HG03175 (cell line): ENCODE results near the gene MYT1.
"Not testable (repeated sequence)": the region's sequence is repeated elsewhere in the genome, so short reads cannot be mapped to it uniquely, and the experiment has no call there.

ENCODE experiments used
- ATAC-seq: cut with Tn5 transposase; IDR thresholded peaks from one replicate; pipeline ENCODE4 v1.9.1; 2021; ENCODE audit warnings: mild to moderate bottlenecking, moderate library complexity; ENCODE audit not compliant: unreplicated experiment

The MYT1 gene

DNA sequence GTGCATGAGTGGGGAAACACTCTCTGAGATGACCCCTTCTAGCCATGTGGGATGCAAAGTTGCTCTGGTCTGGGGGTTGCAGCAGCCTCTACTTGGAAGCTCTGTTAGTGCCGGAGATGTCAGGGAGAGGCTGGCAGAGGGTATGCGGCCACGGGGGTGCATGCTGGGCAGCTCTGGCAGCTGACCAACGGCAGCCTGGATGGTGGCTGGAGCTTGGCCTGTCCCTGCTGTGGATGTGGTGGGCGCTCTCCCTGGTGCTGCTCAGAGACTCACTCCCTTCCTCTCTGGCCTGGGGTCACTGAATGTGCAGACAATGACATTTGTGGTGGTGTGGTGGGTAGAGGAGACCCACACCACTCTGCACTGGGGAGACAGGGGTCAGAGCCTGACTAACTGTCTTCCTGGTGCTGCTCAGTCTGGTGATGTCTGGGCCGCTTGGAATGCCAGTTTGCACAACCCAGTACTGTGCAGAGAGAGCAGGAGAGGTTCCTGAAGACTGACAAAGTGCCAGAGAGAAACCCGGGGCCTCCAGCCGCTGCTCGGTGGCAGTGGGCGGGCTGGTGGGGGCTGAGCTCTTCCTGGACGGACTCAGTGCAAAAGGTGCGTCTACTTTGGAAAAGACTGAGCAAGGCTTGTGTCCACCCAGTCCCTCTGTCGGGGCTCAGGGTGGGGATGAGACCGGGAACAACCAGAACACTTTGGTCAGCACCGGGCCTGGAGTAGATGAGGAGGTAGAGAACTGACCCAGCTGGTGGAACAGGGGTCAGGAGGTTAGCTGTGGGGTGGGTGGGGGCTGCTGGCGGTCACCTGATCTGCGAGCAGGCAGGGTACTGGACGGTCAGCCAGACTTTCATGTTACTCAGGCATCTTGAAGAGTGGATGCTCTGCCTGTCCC, 2.7 kb downstream of the MYT1 start:
- ATAC-seq = no peak

DNA sequence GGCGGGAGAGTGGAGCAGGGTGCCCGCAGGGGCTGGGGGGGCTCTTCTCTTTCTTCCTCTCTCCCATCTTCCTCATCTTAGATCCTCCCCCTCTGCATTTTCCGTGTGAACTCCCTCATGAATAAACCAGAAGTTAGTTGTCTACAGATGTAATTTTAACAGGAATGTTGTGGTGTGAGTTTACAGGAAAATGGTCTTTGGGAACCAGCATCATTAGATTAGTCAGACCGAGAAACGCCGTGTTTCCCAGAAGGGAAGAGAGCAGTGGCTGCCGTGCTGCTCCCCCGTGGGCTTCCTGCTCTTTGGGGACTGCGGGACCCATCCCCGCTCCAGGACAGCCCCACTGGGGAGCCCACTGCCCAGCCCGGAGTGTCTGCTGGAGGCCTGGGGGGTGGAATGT, 3.4 kb downstream of the MYT1 start:
- no peak for ATAC-seq

DNA sequence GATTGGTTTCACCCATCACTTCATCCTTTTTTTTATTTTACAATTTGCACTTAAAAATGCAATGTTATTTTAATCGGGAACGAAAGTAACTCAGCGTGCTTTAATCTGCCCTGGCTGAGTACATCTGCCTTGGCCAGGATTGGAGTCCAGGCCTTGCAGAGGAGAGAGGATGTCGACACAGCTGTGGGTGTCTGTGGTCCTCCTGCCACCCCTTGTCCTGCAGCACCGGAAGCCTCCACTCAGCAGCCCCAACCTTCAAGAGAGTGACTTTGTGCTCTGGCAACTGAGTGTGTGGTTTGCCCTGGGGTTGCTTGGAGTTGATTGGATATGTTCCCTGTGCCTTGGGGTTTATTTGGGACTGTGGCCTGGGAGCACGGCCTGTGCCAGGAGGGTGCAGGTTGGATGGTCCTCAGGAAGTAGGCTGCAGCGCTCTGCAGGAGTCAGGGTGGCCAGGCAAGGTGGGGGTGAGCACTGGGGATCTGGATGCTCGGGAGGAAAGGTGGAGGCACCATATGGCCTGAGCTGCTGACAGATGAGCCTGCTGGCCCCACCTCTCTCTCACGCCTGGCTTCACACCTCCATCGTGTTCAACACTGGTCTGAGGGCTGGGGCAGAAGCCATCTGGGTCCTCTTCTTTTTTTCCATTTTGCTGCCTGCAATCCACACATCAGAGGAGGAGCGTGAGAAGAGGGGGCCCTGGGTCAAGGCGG, 4.3 kb downstream of the MYT1 start:
- no peak for ATAC-seq

DNA sequence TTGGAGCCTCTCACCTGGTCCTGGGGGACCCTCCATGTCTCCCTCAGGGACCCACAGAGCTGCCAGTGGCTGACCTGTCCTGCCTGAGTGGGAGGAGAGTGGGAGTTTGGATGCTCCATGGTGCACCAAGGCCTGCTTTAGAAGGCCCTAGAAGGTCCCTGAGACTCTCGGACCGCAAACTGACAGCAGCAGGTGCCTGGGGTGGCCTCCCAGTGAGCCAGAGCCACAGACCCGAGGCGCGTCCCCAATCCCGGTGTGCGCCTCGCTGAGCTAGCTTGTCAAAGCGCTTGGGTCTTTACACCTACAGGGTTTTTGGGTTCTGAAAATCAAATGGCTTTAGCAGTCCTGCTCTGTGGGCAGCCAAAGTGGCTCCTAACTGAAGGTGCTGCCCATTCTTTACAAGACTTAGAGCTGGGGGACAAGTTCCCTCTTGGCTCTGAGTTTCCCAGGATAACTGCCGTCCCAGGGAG, 4.9 kb downstream of the MYT1 start:
- no peak for ATAC-seq

DNA sequence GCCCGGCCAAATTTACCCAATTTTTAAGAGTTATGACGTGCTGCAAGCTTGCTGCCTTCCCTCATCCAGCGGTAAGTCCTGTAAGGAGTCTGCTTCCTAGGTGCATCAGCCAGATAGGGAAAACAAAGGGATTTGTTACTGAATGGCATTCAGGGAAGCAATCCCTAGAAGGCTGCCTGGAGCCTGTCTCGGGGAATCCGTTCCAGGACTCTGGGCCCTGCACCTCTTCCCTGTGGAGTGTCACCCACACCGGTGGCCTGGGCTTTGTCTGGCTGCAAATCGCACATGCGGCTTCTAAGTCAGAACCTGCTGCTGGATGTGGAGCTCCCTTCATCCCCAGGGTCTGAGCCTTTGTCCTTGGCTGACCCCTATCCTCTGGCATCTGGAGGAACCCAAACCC, 7.0 kb downstream of the MYT1 start:
- ATAC-seq = no peak

DNA sequence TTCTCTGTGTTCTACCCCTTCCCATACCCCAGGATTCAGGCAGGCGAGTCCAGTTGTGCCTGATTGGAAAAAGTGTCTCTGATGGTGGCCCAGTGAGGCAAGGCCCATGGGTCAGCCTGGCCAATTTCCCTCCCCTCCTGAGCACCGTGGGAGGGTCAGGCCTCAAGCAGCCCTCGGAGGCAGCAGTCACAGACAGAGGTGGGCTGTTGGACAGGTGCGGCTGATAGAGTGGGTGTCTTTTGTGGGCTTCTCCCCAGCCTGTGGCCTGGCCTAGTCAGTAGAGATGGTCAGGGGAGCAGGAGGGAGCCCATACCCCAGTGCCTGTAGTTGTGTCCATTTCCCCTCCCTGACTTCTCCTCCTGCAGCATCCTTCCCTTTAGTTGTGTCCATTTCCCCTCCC, 8.9 kb downstream of the MYT1 start:
- ATAC-seq = no peak

DNA sequence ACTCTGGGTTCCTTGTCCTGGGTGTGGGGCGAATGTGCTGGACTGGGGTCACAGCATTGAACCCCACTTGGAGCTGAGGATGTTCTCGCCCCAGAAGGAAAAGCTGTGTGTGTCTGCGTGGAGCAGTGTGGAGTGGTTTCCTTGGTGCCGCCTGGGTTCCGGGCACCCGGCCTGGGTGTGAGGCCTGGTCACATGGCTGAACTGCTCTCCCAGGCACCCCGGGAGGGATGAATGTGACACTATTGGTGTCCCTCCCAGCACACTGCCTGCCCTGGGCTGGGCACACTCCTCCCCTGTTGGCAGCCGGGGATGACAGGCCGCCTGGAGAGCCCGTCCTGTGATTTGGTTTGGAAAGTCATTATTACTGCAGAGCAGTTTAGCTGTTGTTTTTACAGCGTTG, 12.3 kb downstream of the MYT1 start:
- no peak for ATAC-seq

DNA sequence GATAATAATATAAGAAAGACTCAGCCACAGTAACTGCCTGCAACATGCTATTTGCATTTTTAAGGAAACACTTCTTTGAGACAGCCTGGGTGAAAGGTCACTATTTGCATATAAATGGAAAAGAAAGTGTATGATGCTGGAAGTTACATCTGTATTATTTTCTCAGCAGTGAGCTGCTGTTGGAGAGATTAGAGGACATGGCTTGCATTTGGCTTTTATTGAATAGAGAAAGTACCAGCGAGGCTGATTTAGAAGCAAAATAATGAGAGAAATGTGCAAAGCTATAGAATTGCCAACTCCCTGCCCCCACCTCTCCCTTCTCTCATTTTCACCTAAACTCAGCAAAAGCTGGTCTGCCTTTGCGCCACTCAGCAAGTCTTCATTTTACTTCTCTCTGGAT, 12.7 kb downstream of the MYT1 start:
- ATAC-seq = no peak

DNA sequence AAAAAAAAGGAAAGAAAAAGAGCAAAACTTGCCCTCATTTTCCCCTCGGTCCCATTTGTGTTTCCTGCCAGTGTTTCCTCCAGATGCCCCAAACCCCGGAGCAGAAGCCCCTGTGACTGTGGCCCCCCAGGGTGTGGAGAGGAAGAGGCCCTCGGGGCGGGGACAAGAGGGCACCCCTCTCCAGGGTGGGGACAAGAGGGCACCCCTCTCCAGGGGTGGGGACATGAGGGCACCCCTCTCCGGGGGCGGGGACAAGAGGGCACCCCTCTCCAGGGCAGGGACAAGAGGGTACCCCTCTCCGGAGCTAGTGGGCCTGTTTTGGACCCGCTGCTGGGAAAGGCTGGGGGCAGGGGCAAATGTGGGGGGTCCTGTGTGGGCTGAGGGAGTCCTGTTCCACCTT, 13.1 kb downstream of the MYT1 start:
- ATAC-seq = no peak

DNA sequence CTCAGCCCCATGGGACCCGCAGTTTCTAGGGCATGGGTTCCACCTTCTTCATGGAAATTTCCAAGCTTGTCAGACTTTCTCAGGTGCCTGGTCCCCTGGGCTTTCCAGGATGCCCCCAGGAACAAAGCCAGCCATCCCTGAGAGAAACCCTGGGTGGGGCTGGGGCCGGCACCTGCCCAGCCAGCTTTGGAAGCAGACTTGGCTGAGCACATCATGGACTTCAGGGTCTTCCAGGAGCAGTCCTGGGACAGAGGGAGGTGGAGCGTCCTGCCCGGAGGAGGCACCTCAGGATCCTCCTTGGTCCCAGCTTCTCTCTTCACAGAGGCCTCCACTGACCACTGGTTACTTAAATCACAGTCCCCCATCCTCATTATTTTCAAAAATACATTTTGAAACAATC, 13.5 kb downstream of the MYT1 start:
- no peak for ATAC-seq

DNA sequence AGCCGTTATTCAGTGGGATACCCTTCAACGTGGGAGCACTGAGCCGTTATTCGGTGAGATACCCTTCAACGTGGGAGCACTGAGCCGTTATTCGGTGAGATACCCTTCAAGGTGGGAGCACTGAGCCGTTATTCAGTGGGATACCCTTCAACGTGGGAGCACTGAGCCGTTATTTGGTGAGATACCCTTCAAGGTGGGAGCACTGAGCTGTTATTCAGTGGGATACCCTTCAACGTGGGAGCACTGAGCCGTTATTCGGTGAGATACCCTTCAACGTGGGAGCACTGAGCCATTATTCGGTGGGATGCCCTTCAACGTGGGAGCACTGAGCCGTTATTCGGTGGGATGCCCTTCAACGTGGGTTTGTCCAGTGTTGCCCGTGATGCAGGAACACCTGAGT, 14.7 kb downstream of the MYT1 start:
- ATAC-seq = not testable (repeated sequence)

DNA sequence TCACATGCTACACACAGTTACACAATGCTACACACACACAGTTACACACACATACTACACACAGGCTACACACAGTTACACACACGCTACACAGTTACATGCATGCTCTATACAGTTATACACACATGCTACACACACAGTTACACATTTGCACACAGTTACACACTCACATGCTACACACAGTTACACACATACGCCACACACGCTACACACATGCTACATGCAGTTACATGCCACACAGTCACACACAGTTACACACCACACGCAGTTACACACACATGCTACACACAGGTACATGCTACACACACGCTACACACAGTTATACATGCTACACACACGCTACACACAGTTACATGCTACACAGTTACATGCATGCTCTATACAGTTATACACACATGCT, 15.6 kb downstream of the MYT1 start:
- ATAC-seq = no peak

DNA sequence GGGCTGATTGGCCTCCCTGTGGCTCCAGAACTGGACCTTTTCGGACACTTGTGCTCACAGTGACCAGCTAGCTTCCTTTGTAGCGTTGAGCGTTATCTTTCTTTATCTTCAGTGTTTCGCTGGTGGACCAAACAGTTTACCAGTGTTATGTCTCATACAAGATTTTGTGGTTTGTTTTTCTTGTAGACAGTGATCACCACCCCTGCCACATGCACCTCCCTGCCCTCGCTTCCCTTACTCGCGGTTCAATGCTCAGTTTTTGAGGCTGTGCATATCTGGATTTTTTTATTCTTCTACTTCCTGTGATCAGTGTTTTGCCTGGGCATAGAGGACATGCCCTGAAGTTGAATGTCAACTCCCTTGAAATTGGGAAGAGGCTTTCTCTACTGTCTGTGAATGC, 16.4 kb downstream of the MYT1 start:
- ATAC-seq = no peak

DNA sequence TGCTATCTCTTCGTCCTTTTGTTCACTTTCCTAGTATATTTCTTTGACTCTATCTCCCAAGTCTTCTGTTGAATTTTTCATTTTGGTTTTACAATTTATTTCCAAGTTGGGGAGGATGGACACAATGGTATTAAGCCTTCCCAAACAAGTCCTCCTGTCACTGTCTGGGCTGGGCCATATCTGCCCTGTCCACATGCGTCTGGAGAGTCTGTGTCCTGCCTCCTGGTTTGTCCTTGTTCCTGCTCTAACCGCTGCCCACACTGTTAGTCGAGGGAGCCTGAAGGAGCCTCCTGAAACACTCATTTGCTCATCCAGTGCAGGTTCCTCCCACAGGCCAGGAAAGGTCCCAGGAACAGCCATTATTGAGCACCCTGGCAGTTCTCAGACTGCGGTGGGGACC, 17.1 kb downstream of the MYT1 start:
- ATAC-seq = no peak

DNA sequence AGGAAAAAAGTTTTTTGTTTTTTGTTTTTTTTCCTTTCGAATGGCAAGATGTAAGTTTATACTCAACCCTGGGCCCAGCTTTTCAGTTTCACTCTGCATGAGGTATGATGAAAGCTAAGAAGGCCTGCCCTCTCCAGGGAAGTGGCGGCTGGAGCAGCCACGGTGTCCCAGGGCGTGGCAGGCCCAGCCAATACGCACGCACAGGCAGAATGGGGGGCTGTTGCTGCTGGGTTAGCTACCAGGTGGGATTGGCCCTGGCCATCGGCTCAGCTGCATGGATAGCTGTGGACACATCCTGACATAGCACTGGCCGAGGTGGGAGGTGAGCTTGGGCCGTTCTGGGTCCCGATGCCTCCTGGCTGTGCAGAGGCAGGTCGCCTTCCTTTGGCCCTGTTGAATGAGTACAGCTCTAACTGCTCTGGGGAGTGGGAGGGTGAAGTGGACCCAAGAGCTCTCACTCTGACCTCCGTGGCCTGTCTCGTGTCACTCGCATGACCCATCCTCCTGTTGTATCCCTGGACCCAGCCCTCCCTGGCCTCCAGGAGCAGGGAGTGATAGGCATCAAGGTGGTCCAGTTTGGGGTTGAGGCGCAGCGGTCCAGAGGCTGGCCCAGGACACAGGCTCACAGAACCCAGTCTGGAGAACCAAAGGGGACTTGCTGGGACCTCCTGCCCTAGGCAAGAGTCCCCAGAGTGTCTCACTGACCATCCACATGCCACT, 18.1 kb downstream of the MYT1 start:
- no peak for ATAC-seq

DNA sequence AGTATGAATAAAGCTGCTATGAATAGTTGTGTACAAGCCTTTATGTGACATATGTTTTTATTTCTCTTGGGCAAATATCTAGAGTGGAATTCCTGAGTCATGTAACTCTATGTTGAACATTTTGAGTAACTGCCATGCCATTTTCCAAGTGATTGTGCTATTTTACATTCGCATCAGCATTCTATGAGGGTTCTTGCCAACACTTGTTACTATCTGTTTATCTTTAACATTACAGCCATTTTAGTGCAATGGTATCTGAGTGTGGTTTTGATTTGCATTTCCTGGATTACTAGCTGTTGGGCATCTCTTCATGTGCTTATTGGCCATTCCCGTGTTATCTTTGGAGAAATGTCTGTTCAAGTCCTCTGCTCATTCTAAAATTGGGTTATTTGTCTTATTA, 19.1 kb downstream of the MYT1 start:
- no peak for ATAC-seq

DNA sequence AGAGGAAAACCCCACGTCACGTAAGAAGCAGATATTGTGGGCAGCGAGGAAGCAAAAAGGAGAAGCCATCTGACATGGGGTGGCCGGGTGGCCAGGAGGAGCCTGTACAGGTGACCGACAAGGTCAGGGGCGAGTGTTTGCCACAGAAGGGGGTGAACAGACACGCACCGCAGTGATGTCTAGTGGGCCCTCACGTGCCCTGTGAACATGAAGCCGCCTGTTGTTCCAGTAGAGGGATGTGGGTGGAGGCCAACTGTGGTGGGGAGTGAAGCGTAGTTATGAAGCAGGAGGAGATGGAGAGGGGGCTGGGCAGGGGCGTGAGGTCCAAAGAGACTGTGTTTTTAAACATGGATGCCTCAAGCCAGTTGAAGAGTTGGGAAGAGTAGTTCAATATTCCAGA, 20.5 kb downstream of the MYT1 start:
- ATAC-seq = no peak

DNA sequence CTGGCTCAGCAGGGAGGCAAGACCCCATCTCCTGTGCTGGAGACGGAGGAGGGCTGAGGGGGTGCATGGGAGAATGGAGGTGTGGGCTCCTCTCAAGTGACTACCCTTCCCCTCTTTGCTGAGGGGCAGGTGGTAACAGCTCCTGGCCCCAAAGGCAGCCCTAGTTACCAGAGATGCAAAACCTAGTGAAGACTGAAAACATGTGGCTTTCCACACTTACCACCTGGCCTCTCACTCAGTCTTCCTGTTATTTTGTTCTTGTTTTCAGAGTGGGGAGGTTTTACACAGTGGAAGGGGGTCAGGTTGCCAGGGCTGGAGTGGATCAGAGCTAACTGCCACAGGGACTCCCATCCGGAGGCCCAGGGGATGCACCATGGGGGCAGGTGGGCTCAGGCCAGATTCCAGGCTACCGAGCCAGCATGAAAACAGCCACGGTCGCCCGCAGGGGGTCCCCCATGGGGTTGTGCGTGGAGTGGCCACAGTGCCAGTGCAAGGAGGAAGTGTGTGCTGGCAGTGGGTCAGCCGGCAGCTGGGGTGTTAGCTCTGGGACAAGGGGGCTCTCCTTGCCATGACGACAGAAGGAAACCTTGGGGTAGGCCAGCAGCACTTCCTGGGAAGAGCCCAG, 21.1 kb downstream of the MYT1 start:
- no peak for ATAC-seq

DNA sequence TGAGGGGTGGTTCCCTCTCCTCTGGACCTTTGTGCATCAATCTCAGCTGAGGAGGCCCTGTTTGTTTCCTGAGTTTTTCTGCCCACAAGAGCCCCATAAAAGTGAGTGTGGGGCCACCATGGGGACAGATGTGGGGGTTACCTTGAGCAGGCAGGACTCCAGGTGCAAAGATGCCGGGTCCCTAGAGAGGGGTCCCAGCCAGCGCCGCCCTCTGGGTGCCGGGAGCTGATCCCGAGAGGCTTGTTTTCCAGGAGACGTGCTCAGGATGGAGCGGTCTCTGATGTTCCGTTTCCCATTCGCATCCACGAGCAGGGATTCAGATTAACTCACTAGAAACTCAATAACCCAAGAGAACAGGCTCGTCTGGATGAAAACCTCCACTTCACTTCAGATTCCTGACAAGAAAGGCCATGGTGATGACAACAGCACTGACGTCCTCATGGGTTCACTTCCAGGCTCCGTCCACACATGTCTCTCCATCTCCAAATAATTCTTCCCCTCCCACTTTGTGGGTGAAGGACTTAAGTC, 21.9 kb downstream of the MYT1 start:
- no peak for ATAC-seq

DNA sequence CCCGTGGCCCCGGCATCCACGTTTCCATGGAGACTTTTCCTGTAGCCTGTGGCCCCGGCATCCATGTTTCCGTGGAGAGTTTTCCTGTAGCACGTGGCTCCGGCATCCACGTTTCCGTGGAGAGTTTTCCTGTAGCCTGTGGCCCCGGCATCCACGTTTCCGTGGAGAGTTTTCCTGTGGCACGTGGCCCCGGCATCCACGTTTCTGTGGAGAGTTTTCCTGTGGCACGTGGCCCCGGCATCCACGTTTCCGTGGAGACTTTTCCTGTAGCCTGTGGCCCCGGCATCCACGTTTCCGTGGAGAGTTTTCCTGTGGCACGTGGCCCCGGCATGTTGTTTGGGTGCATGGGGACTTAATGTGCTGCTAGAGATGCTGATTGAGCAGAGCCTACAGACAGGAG, 23.0 kb downstream of the MYT1 start:
- ATAC-seq = not testable (repeated sequence)

DNA sequence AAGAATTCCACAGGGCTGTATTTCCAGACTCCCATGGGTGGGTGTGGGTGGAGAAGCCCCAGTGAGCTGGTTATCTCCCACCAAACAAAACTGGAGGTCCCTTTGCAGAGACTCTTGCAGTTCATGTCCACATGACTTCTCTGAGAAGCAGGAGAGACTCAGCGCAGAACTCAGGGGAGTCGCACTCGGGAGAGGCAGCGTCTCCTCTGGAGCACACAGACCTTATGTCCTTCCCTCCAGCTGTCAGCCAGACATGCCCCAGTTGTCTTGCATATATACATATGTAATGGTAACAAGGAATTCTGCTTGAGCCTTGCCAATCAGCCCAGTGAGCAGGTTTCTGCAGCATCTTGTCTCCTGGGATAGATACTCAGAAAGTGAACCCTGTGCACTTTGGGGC, 23.8 kb downstream of the MYT1 start:
- ATAC-seq = no peak
